NCI-H446 treated with DMSO at 0.1 percent for 48 hours (cell line): ENCODE measurements around the gene PGAP1.

Experiments used
- DNase-seq: peaks from one replicate; lab custom pipeline; 2025; lab: John Stamatoyannopoulos, UW

The PGAP1 gene

GRCh38 chr2:196801674-196802261, 124.7 kb downstream of the PGAP1 start:
- no peak for DNase-seq

- no peak for DNase-seq
Observed at GRCh38 chr2:196798980-196799379, 127.5 kb downstream of the PGAP1 start.

- no peak for DNase-seq
Observed at GRCh38 chr2:196792865-196793264, 133.6 kb downstream of the PGAP1 start.

GRCh38 chr2:196783431-196784094, 142.9 kb downstream of the PGAP1 start:
- DNase-seq = no peak
